ENCODE measurements around the gene BRPF1. TPM values are rescaled to one million over a fixed set of nuclear protein-coding genes. Genes with fewer than 3 reads are reported as not detected.

Gene BRPF1
- total RNA-seq, 1 donor from 2014 or later, result 19.8 TPM

DNA sequence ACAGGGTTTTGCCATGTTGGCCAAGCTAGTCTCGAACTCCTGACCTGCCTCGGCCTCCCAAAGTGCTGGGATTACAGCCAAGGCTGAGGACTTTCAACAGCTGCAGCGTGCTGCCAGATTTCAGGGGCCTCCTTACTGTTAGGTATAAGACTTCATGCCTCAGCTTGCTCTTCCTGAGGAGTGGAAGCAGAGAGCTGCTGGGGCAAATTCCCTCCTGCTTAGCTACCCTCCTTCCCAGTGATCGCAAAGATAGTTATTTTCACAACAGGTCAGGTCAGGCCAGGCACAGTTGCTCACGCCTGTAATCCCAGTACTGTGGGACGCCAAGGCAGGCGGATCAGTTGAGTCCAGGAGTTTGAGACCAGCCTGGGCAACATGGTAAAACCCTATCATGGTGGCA, 30.5 kb upstream of the BRPF1 start:
- DNase-seq (ENCODE audit: low spot score) (no peak), ATAC-seq (no peak)
- intact Hi-C loops (cut with DNase I), result no loop called here

DNA sequence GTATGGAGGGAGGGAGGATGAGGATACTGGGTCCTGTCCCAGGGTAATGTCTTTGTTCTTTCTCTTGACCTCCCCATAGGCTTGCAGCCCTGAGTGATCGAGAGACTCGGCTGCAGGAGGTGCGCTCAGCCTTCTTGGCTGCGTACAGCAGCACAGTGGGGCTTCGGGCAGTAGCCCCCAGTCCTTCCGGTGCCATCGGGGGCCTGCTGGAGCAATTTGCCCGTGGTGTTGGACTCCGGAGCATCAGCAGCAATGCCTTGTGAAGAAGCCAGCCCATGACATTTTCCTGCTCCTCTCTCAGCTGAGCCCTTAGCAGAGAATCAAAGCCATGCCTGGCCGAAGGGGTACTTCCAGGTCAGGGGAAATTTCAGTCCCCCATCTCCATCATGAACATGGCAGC, 29.8 kb upstream of the BRPF1 start:
- ATAC-seq (no peak), DNase-seq (ENCODE audit: low spot score) (no peak)
- intact Hi-C loops (cut with DNase I), result no loop called here

DNA sequence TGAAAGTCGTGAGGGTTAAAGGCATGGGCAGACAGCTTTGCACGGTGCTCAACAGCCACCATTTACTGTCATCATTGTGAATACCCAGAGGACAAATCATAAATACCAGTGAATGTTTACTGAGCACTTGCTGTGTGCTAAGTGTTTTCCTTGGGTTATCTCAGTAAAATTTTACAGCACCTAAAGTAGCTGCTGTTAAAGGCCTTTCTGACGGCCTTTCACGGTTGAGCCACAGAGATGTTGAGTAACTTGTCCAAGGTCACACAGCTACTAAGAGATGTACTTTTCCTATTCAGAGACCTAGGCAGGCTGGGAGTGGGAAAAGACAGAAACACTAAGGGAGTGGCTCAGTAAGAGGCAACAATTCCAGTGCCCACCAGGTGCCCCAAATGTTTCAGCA, 28.3 kb upstream of the BRPF1 start:
- ATAC-seq (no peak), DNase-seq (ENCODE audit: low spot score) (no peak)
- intact Hi-C loops (cut with DNase I), result no loop called here

GRCh38 chr3:9703736-9704346, 27.7 kb upstream of the BRPF1 start, which contains the start of gene CPNE9:
CPNE9 (plus strand) TSS chr3:9703833; CDS start chr3:9703997, 164 bp downstream.
- intact Hi-C loops (cut with DNase I), result no loop called here
- no peak for ATAC-seq
- DNase-seq (ENCODE audit: low spot score), result no peak

DNA sequence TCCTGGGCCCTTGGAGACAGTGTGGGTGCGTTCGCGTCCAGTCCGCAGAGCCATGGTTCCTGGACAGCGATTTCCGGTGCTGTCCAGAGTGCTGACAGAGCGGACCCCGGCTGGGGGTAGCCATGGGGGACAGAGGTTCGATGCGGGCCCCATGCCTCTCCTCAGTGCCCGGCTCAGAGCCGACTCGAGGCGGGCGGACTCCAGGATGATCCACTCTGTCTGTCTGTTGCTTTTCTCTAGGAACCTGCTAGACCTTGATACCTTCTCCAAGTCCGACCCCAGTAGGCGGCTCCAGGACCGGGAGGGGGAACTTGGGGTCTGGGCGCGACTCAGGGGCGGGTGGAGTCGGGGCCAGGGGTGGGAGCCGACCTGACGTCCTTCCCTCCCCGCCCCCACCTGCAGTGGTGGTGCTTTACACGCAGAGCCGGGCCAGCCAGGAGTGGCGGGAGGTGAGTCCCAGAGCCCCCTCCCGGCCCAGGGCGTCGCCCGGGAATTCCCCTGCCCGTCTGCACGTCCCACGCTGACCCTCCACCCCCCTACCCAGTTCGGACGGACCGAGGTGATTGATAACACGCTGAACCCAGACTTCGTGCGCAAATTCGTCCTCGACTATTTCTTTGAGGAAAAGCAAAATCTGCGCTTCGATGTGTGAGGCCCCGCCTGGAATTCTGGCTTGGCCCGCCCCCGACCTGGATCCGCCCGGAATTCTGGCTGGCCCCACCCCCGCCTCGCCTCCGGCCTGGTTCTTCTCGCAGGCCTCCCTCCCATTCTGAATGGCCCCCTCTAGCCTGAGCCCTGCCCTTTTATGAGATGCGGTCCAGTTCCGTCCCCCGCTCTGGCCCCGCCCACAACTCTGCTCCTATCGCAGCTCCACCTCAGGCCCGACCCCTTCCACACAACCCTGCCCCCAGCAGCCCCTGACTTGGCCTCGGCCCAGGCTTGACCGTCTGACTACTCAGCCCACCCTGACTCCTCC, 26.9 kb upstream of the BRPF1 start:
- no peak for DNase-seq (ENCODE audit: low spot score)
- intact Hi-C loops (cut with DNase I), result no loop called here
- peak; percentile 65 for ATAC-seq

- intact Hi-C loops (cut with DNase I), result no loop called here
- DNase-seq (ENCODE audit: low spot score), result no peak
- no peak for ATAC-seq
Measured at GRCh38 chr3:9710174-9710739, 21.3 kb upstream of the BRPF1 start.

DNA sequence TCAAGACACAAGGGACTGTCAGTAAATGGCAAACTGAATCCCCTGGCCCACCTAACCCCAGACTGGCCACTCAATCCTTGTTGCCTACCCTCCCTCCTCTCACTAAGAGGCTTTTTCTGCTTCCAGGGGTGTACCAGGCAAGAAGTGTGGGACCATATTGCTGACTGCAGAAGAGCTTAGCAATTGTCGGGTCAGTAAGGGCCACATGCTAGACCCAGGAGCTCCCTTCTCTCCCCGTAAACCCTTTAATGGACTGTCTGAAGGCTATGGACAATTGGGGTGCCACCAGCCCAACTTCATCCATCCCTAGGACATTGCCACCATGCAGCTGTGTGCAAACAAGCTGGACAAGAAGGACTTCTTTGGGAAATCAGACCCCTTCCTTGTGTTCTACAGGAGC, 19.1 kb upstream of the BRPF1 start:
- DNase-seq (ENCODE audit: low spot score), result no peak
- ATAC-seq, result no peak
- intact Hi-C loops (cut with DNase I), result no loop called here

GRCh38 chr3:9713142-9713541, 18.4 kb upstream of the BRPF1 start:
- ATAC-seq (no peak), DNase-seq (ENCODE audit: low spot score) (no peak)
- intact Hi-C loops (cut with DNase I), result no loop called here

- ATAC-seq, result peak; percentile 36
Measured at GRCh38 chr3:9715136-9715535, 16.4 kb upstream of the BRPF1 start.

DNA sequence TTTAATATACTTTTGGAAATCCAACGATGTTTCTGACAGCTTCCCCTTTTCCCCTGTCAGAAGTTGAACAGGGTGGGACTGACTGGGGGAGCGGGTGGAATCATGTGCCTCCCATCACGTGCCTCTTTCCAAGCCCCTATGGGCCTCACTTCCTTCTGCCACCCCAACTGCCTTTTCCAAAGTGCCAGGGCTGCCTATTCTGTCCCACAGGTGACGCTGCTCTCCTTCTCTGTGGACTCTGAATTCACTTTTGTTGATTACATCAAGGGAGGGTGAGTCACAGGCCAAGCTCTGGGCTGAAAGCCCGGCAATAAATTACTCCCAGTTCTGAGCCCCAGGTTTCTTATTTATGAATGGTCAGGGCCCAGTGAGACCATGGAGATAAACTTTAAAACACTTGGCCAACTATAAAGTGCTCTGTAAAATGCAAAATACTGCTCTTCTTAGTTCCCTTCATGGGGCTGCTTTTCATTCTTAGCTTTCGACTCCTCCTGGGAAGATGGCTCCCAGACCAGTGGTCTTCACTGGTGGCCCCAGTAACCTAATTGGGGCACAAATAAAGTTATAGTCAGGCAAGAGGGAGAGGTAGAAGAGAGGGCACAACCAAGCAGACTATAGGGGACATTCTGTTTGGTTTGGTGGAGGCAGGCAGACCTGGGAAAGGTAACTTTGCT, 15.6 kb upstream of the BRPF1 start:
- peak; percentile 84 for DNase-seq (ENCODE audit: low spot score)
- peak; percentile 97 for ATAC-seq
- intact Hi-C loops (cut with DNase I), result no loop called here

More at GRCh38 chr3:9715136-9715535, 16.4 kb upstream of the BRPF1 start:
- no peak for DNase-seq (ENCODE audit: low spot score)
- intact Hi-C loops (cut with DNase I), result no loop called here

DNA sequence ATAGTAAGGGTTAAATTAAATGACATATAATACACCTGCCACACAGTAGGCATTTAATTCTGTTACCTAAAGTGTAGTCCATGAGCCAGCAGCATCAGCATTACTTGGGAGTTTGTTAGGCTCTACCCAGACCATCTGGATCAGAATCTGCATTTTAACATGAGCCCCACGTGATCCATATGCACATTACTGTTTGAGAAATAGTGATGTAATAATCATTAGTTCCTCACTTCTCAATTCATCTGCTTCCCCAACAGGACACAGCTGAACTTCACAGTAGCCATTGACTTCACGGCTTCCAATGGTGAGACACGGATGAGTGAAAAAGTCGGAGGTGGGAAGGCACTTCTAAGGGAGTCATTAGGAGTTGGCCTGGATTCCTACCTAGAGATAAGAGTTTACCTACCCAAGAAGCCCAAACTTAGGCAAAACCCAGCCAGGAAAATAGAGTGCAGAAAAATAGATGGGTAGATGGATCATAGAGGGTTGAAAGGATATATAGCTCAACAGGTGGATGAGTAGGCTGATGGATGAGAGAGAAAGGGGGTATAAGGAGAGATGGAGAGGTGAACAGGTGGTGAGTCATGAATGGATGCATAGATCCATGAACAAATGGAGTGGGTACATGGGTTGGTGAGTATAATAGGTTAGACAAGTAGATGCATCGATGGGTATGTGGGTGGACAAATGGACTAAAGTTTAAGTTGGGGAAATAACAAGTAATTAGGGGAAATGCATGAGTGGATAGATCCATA, 14.6 kb upstream of the BRPF1 start:
- ATAC-seq, result no peak
- no peak for DNase-seq (ENCODE audit: low spot score)
- intact Hi-C loops (cut with DNase I), result no loop called here

DNA sequence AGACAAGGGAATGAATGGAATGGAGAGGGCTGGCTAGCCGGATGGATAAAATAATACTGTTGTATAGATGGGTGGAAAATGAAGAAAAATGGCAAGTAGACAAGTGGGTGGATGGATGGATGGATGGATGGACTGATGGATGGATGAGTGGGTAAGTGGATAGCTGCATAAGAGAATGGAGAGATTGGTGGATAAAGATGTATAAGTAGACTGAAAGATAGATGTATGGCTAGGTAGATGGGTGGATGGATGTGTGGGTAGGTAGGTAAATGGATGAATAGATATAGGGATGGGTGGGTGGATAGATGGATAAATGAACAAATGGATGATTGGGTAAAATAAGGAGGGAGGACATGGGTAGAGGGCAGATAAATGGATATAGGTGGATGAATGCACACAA, 14.0 kb upstream of the BRPF1 start:
- DNase-seq (ENCODE audit: low spot score) (no peak), ATAC-seq (no peak)
- intact Hi-C loops (cut with DNase I), result no loop called here

GRCh38 chr3:9718118-9718517, 13.4 kb upstream of the BRPF1 start:
- DNase-seq (ENCODE audit: low spot score) (no peak), ATAC-seq (no peak)
- intact Hi-C loops (cut with DNase I), result no loop called here

DNA sequence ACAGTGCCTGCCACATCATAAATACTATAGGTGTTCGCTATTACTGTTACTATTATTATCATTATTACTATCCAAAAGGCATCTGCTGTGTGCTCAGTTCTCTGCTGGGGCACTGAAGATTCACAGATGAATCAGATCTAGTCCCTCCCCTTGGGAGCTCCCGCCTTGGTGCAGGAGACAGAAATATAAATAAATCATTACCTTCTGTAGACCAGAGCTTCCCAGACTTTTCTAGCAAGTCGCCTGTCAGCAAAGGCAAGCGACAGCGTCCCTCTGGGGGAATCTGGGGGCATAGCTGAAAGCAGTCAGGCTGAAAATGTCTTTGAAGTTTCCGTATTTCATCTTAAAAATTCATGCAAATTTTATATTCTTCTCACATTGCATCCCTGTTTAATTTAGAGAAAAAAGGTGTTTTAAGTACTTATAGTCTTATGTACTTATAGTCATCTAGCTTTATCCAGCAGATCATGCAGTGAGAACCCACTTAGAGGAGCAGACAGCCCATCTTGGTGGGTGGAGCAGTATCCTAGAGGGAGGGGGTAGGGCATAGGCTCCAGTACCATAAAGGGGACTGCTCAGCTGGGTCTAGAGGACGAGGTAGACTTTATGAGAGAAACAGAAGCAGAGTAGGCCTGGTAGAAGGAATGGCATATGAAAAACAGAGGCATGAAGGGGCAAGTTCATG, 10.4 kb upstream of the BRPF1 start:
- DNase-seq (ENCODE audit: low spot score) (no peak), ATAC-seq (no peak)
- intact Hi-C loops (cut with DNase I), result no loop called here

GRCh38 chr3:9721700-9722060, 9.9 kb upstream of the BRPF1 start:
- intact Hi-C loops (cut with DNase I), result no loop called here
- DNase-seq (ENCODE audit: low spot score) (no peak), ATAC-seq (no peak)

DNA sequence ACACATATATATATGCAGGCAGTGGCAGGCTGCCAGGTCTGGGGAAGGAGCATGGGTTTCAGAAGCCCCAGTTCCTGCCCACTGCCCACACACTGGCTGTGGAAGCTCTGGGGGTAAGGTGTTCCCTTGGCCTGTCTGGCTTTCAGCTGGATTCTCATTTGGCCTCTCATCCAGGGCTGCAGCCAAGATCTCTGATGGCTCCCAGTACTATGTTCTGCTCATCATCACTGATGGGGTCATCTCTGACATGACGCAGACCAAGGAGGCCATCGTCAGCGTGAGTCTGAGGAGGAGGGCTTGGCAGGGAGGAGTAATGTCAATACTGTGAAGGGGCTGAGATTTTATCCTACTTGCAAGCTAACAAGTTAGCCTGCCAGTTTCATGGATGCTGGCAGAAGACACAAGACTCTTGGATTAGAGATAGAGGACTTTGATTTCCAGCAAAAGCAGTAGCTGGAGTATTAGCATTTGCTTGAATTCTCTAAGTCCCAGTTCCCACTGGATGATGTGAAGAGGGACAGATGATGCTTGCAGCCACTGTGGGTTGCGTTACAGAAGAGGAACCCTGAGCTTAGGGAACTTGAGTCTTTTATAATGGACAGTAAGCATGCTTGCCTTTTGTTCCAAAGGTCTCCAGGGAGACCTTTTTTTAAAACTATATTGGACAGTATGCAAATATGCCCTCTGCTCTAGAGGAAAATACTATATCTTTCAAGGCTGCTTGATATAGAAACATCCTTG, 5.6 kb upstream of the BRPF1 start:
- intact Hi-C loops (cut with DNase I), result no loop called here
- DNase-seq (ENCODE audit: low spot score) (no peak), ATAC-seq (no peak)

DNA sequence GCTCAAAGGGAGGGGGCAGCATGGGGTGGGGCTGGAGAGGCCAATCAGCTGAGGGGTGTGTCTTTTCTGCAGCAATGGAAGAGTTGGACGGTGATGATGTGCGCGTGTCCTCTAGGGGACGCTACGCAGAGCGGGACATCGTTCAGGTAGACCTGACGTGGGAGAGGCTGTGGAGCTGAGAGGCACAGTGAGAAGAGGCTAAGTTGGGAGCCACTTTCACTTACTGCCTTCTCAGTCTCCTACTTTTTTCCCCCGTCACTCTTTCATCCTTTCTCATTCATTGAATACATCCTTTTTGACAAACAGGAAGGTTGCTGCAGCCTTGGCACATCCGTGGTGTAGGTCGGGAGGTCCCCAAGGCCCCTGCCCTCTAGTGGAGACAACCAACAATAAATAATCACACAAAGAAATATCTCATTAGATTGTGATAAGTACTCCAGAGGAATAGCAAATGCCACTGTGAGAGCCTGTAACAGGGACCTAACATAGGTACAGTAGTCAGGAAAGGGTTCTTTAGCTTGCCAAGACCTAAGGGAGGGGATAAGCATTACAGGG, 4.4 kb upstream of the BRPF1 start:
- intact Hi-C loops (cut with DNase I), result no loop called here
- DNase-seq (ENCODE audit: low spot score) (no peak), ATAC-seq (no peak)
